Mesodermal cell (in vitro differentiated cells): ENCODE results near the gene DLG2.

Source experiments
- H3K27ac ChIP-seq: 2 replicates; pipeline ENCODE4 v1.7.0; 2013; ENCODE audit warnings: mild to moderate bottlenecking, low read depth, low read length, moderate library complexity; ENCODE audit not compliant: severe bottlenecking
- H3K36me3 ChIP-seq: 2 replicates; pipeline ENCODE4 v1.7.1; 2013; ENCODE audit warnings: mild to moderate bottlenecking, low read length, moderate library complexity; ENCODE audit not compliant: control insufficient read depth, insufficient read depth
- H3K4me1 ChIP-seq: one replicate; pipeline ENCODE4 v1.7.1; 2013; ENCODE audit warnings: mild to moderate bottlenecking, low read length; ENCODE audit not compliant: insufficient read depth, control insufficient read depth, poor library complexity, severe bottlenecking
- H3K4me3 ChIP-seq: 2 replicates; pipeline ENCODE4 v1.7.0; 2013; ENCODE audit warnings: low read length, control low read depth, mild to moderate bottlenecking; ENCODE audit not compliant: insufficient read depth, poor library complexity, severe bottlenecking; ENCODE audit errors: extremely low read depth
- H3K9me3 ChIP-seq: 2 replicates; pipeline ENCODE4 v1.7.1; 2013; ENCODE audit warnings: mild to moderate bottlenecking, low read length, moderate library complexity; ENCODE audit not compliant: control insufficient read depth
- WGBS, 2 experiments: methylation state at CpG; one replicate each; pipeline ENCODE4 v1.1.5; 2013; ENCODE audit warnings: missing lambda C conversion rate in 2 of 2; ENCODE audit not compliant: insufficient coverage in 2 of 2; 5-methylcytosine and 5-hydroxymethylcytosine counted together

Gene DLG2

GRCh38 chr11:83982825-83983224 lies 1644.3 kb downstream of the DLG2 start:
- no CpG with 5 or more reads among the region's 4 CpGs for WGBS, 2 experiments
- Histone ChIP-seq H3K4me3 (no peak overlapping the region), H3K9me3 (no peaks in the 10 kb centered on the region), H3K36me3 (no peaks in the 10 kb centered on the region), H3K27ac (no peak overlapping the region), H3K4me1 (no peaks in the 10 kb centered on the region)

- no peaks in the 10 kb centered on the region for H3K36me3 ChIP-seq
- no peak overlapping the region for H3K4me3 ChIP-seq
- H3K9me3 ChIP-seq = no peaks in the 10 kb centered on the region
- H3K4me1 ChIP-seq = no peaks in the 10 kb centered on the region
- no peak overlapping the region for H3K27ac ChIP-seq
- no CpG with 5 or more reads among the region's 1 CpG for WGBS, 2 experiments
Measured at GRCh38 chr11:83979593-83979992, 1647.6 kb downstream of the DLG2 start.

GRCh38 chr11:83978942-83979341 lies 1648.2 kb downstream of the DLG2 start:
- no peaks in the 10 kb centered on the region for H3K9me3 ChIP-seq
- no peak overlapping the region for H3K27ac ChIP-seq
- no peaks in the 10 kb centered on the region for H3K4me1 ChIP-seq
- no peak overlapping the region for H3K4me3 ChIP-seq
- H3K36me3 ChIP-seq = no peaks in the 10 kb centered on the region
- no CpG with 5 or more reads among the region's 1 CpG for WGBS, 2 experiments

GRCh38 chr11:83976086-83976485 lies 1651.1 kb downstream of the DLG2 start:
- Histone ChIP-seq H3K36me3 (no peaks in the 10 kb centered on the region), H3K4me1 (no peaks in the 10 kb centered on the region), H3K9me3 (no peaks in the 10 kb centered on the region), H3K4me3 (no peak overlapping the region), H3K27ac (no peak overlapping the region)

GRCh38 chr11:83972536-83972935 lies 1654.6 kb downstream of the DLG2 start:
- no peak overlapping the region for H3K27ac ChIP-seq
- H3K9me3 ChIP-seq = no peaks in the 10 kb centered on the region
- no peak overlapping the region for H3K4me3 ChIP-seq
- WGBS, 2 experiments = no CpG with 5 or more reads among the region's 1 CpG
- H3K4me1 ChIP-seq = no peaks in the 10 kb centered on the region
- H3K36me3 ChIP-seq = no peaks in the 10 kb centered on the region

- WGBS, 2 experiments = 30 to 70% methylated on average over 1 of the region's 1 CpG
- Histone ChIP-seq H3K4me3 (no peak overlapping the region), H3K4me1 (no peaks in the 10 kb centered on the region), H3K9me3 (no peaks in the 10 kb centered on the region), H3K36me3 (no peaks in the 10 kb centered on the region), H3K27ac (no peak overlapping the region)
Measured at GRCh38 chr11:83971063-83971462, 1656.1 kb downstream of the DLG2 start.

GRCh38 chr11:83970061-83970671 lies 1657.0 kb downstream of the DLG2 start:
- H3K4me3 ChIP-seq = no peak overlapping the region
- no peaks in the 10 kb centered on the region for H3K36me3 ChIP-seq
- H3K27ac ChIP-seq = no peak overlapping the region
- 92 to 100% methylated on average over 1 to 2 of the region's 2 CpGs for WGBS, 2 experiments
- no peaks in the 10 kb centered on the region for H3K4me1 ChIP-seq
- H3K9me3 ChIP-seq = no peaks in the 10 kb centered on the region

GRCh38 chr11:83957038-83957900 lies 1669.9 kb downstream of the DLG2 start:
- Histone ChIP-seq H3K27ac (no peak overlapping the region), H3K9me3 (no peaks in the 10 kb centered on the region), H3K36me3 (no peaks in the 10 kb centered on the region), H3K4me3 (no peak overlapping the region), H3K4me1 (no peaks in the 10 kb centered on the region)
- WGBS, 2 experiments = 61 to 73% methylated on average over 2 of the region's 2 CpGs

- 84 to 90% methylated on average over 6 of the region's 10 CpGs for WGBS, 2 experiments
- no peak overlapping the region for H3K27ac ChIP-seq
- H3K36me3 ChIP-seq = no peaks in the 10 kb centered on the region
- peaks cover 7% of the 10 kb centered on the region for H3K4me1 ChIP-seq
- no peak overlapping the region for H3K4me3 ChIP-seq
- no peaks in the 10 kb centered on the region for H3K9me3 ChIP-seq
Measured at GRCh38 chr11:83956119-83956697, 1670.9 kb downstream of the DLG2 start.

GRCh38 chr11:83954780-83955179 lies 1672.4 kb downstream of the DLG2 start:
- no peak overlapping the region for H3K4me3 ChIP-seq
- H3K36me3 ChIP-seq = no peaks in the 10 kb centered on the region
- no peak overlapping the region for H3K27ac ChIP-seq
- no peaks in the 10 kb centered on the region for H3K9me3 ChIP-seq
- no CpG with 5 or more reads among the region's 4 CpGs for WGBS, 2 experiments
- peaks cover 7% of the 10 kb centered on the region for H3K4me1 ChIP-seq

- peaks cover 7% of the 10 kb centered on the region for H3K4me1 ChIP-seq
- WGBS, 2 experiments = 67% methylated on average over 1 of the region's 1 CpG
- H3K36me3 ChIP-seq = no peaks in the 10 kb centered on the region
- no peaks in the 10 kb centered on the region for H3K9me3 ChIP-seq
- no peak overlapping the region for H3K4me3 ChIP-seq
- H3K27ac ChIP-seq = no peak overlapping the region
Measured at GRCh38 chr11:83951521-83951920, 1675.6 kb downstream of the DLG2 start.
